ENCODE results near the gene GABRB2.

DNA sequence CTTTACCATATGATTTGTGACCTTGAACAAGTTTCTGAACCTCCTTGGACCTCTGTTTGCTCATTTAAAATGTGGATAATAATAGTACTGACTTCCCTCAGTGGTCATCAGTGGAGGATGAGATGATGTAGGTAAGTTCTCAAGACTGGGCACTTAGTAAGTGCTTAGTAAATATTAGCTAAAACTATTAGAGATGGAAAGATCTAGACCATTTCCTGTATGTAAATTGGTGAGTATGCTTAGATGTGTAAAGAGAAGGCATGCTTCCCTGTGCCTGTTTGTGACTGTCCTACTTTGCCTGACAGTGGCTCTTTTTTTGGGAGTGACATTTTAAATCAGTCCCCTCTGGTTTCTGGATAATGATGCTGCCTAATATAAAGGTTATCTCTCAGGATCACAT is 288.1 kb downstream of the GABRB2 start:
- no peak for TF ChIP-seq CTCF (IDR thresholded peaks at IDR 0.05)
- no peak for TF ChIP-seq POLR2A (IDR thresholded peaks at IDR 0.05)

All from uterus (tissue), 2 donors.